Pancreas (tissue), 10 donors: ENCODE data around the gene MOCOS. TPM values are rescaled to one million over a fixed set of nuclear protein-coding genes. Genes with fewer than 3 reads are reported as not detected.

Source experiments
- ATAC-seq, 4 donors: fragments of 200-7000 bp; cut with Tn5 transposase; one replicate each; pipeline versions ENCODE4 v1.8.0 to v1.9.1; 2020; ENCODE audit warnings: mild to moderate bottlenecking in 4 of 4, moderate library complexity in 4 of 4
- DNase-seq, 6 donors: peaks; one replicate each; pipeline ENCODE4 v3.0.0-alpha.2; 2020
- FAIRE-seq: peaks from 2 replicates; lab custom pipeline; 2012; peaks lifted over from hg19 to GRCh38; lab: Jason Lieb, UNC
- H3K27ac ChIP-seq, 4 donors: fragments of 200-600 bp; sonication (generic); 1 replicate in 3 of 4; 2 replicates in 1 of 4; pipeline versions ENCODE4 v1.5.0 to v1.8.0; 2020
- H3K27me3 ChIP-seq, 4 donors: fragments of 200-600 bp; one replicate each; pipeline ENCODE4 v1.8.0; 2021
- H3K36me3 ChIP-seq, 3 donors: fragments of 200-600 bp; sonication (generic) in 1 of 3; one replicate each; pipeline versions ENCODE4 v1.5.0 to v1.8.0; 2020 to 2021
- H3K4me1 ChIP-seq, 3 donors: fragments of 200-600 bp; one replicate each; pipeline ENCODE4 v1.8.0; 2021
- H3K4me3 ChIP-seq, 4 donors: fragments of 200-600 bp; sonication (generic) in 2 of 4; one replicate each; pipeline versions ENCODE4 v1.5.0 to v1.8.0; 2020 to 2021
- H3K9me3 ChIP-seq, 4 donors: fragments of 200-600 bp; one replicate each; pipeline ENCODE4 v1.8.0; 2021
- CTCF ChIP-seq, 4 donors: fragments of 200-600 bp; sonication (generic) in 3 of 4; IDR thresholded peaks; one replicate each; pipeline versions ENCODE4 v1.5.0 to v1.8.0; 2021; ENCODE audit warnings: antibody characterized with exemption in 4 of 4
- WGBS, 2 donors: extraction: QIAGEN DNeasy Blood & Tissue Kit; methylation state at CpG; one replicate each; pipeline ENCODE4 v1.1.7; 2013; 5-methylcytosine and 5-hydroxymethylcytosine counted together
- intact Hi-C, 3 donors: fragments of 100-400 bp; cut with DNase I; formaldehyde crosslinking; loops; one replicate each; pipeline versions ENCODE4 v1.11.1 to v1.14.2; 2022
- polyA plus RNA-seq, 2 donors: library from polyadenylated mRNA; stranded (reverse); fragments of 200-250 nt; gene quantifications; one replicate each; pipeline ENCODE4 v1.2.3, GENCODE V29; 2013
- total RNA-seq, 6 donors: library from RNA; stranded (reverse); fragmentation: NEBNext Ultra II Directional in 4 of 6; extraction: Animal tissue kit (Norgen Biotek cat#: 25700) in 4 of 6; gene quantifications; one replicate each; pipeline versions ENCODE4 v1.2.1 to v1.2.4, GENCODE V29; 2021 to 2023
- donor health status: healthy with polysubstance abuse.
- donor health status: DM: no; HTN: no; CAD: no; lungs with moderate emphysema.
- donor health status: DM: no; HTN: no; CAD: no.
- donor health status: control.
- donor health status: control.
- donor health status: Bipolar disorder and iron deficiency.
- donor health status: DM: yes; HTN: yes; CAD: no.
- donor health status: DM: no; HTN: no; CAD: no.
- donor health status: DM: no; HTN: no; CAD: no.
- donor health status: DM: yes; HTN: yes; CAD: no.

The MOCOS gene
- total and polyA plus RNA-seq, 8 donors: 0.49 to 1.6 (median 0.92) TPM

- Histone ChIP-seq H3K27ac (no peak overlapping the region), H3K4me1 (no peaks in the 10 kb centered on the region), H3K9me3 (no peaks in the 10 kb centered on the region), H3K36me3 (no peaks in the 10 kb centered on the region), H3K4me3 (no peak overlapping the region), H3K27me3 (no peaks in the 10 kb centered on the region)
- TF ChIP-seq CTCF (IDR thresholded peaks at IDR 0.05): no peak
- WGBS, 2 donors: 95 to 96% methylated on average over 6 of the region's 6 CpGs
- intact Hi-C loops: no loop called here
- no peak for DNase-seq
- no peak for ATAC-seq
- FAIRE-seq: no peak
Observed at GRCh38 chr18:36211612-36212065, 24.3 kb downstream of the MOCOS start.

GRCh38 chr18:36212301-36213171, 25.2 kb downstream of the MOCOS start:
- Histone ChIP-seq H3K27ac (no peak overlapping the region), H3K36me3 (no peaks in the 10 kb centered on the region), H3K4me3 (no peak overlapping the region), H3K4me1 (no peaks in the 10 kb centered on the region), H3K27me3 (no peaks in the 10 kb centered on the region), H3K9me3 (no peaks in the 10 kb centered on the region)
- no peak for TF ChIP-seq CTCF (IDR thresholded peaks at IDR 0.05)
- intact Hi-C loops: no loop called here
- no peak for DNase-seq
- no peak for ATAC-seq
- FAIRE-seq: no peak
- 83 to 87% methylated on average over 13 of the region's 13 CpGs for WGBS, 2 donors

- no peaks in the 10 kb centered on the region for H3K27me3 ChIP-seq
- no peak for FAIRE-seq
Observed at GRCh38 chr18:36214811-36215210, 27.5 kb downstream of the MOCOS start.

GRCh38 chr18:36215577-36215976, 28.3 kb downstream of the MOCOS start:
- intact Hi-C loops: no loop called here
- FAIRE-seq: no peak
- ATAC-seq: no peak

More at GRCh38 chr18:36214811-36215210, 27.5 kb downstream of the MOCOS start:
- Histone ChIP-seq H3K4me3 (no peak overlapping the region), H3K36me3 (no peaks in the 10 kb centered on the region), H3K4me1 (no peaks in the 10 kb centered on the region), H3K9me3 (no peaks in the 10 kb centered on the region), H3K27ac (no peak overlapping the region)
- TF ChIP-seq CTCF (IDR thresholded peaks at IDR 0.05): no peak
- no peak for DNase-seq
- no peak for ATAC-seq
- intact Hi-C loops: no loop called here
- WGBS, 2 donors: 86 to 92% methylated on average over 8 of the region's 8 CpGs

More at GRCh38 chr18:36215577-36215976, 28.3 kb downstream of the MOCOS start:
- no peak for TF ChIP-seq CTCF (IDR thresholded peaks at IDR 0.05)
- no peak overlapping the region for H3K4me3 ChIP-seq
- H3K27me3 ChIP-seq: no peaks in the 10 kb centered on the region
- 75 to 81% methylated on average over 9 of the region's 9 CpGs for WGBS, 2 donors
- H3K36me3 ChIP-seq: no peaks in the 10 kb centered on the region
- no peaks in the 10 kb centered on the region for H3K4me1 ChIP-seq
- H3K27ac ChIP-seq: no peak overlapping the region
- no peaks in the 10 kb centered on the region for H3K9me3 ChIP-seq
- no peak for DNase-seq
